ENCODE results near the gene PHKA2. TPM values are rescaled to one million over a fixed set of nuclear protein-coding genes. Genes with fewer than 3 reads are reported as not detected.

Gene PHKA2
- total RNA-seq, 1 donor from 2014 or later: 13.2 TPM

- no peaks in the 10 kb centered on the region for H3K4me1 Mint-ChIP-seq (ENCODE audit: low read depth, unreplicated experiment)
- TF ChIP-seq CTCF (IDR thresholded peaks at IDR 0.05; ENCODE audit: partially characterized antibody, unreplicated experiment): no peak
- peaks cover 4% of the 10 kb centered on the region for H3K36me3 Mint-ChIP-seq (ENCODE audit: unreplicated experiment)
- H3K4me3 Mint-ChIP-seq (ENCODE audit: unreplicated experiment): no peak overlapping the region
- no peak overlapping the region for H3K27ac Mint-ChIP-seq (ENCODE audit: unreplicated experiment)
- H3K27me3 Mint-ChIP-seq (ENCODE audit: unreplicated experiment): no peaks in the 10 kb centered on the region
- no peak for DNase-seq
- no peaks in the 10 kb centered on the region for H3K9me3 Mint-ChIP-seq (ENCODE audit: unreplicated experiment)
These were observed 8.9 kb downstream of the PHKA2 start for GRCh38 chrX:18974993-18975392.

DNA sequence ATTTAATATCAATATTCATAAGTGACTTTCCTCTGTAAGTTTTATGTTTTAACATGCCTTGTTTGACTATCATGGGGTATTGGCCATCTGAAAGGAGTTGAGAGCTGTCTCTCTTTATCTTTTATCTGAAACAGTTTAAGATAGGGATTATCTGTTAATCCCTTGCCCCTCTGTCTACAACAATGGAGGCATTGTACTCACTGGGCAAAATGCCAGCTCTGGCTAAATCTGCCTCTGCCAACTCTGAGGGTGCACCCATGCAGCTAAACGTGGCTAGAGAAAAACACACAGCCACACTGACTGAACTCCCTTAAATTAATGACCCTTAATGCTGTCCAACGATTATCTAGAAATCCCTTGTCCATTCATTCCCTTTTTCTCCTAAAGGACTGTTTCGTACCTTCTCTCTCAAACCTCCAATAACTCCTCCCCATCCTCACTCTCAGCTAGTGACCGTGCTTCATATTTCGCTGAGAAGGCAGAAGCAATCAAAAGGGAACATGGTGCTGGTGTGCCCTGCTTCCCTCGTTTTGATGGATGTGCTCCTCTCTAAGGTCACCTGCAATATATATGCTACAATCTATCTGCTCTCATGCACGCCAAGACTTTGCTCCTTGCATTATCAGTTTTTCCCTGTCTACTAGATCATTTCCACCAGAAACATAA lies 10.3 kb downstream of the PHKA2 start:
- Mint-ChIP-seq H3K36me3 (ENCODE audit: unreplicated experiment) (peaks cover 4% of the 10 kb centered on the region), H3K4me3 (ENCODE audit: unreplicated experiment) (no peak overlapping the region), H3K4me1 (ENCODE audit: low read depth, unreplicated experiment) (no peaks in the 10 kb centered on the region), H3K9me3 (ENCODE audit: unreplicated experiment) (no peaks in the 10 kb centered on the region), H3K27me3 (ENCODE audit: unreplicated experiment) (no peaks in the 10 kb centered on the region), H3K27ac (ENCODE audit: unreplicated experiment) (no peak overlapping the region)
- DNase-seq: no peak
- no peak for TF ChIP-seq CTCF (IDR thresholded peaks at IDR 0.05; ENCODE audit: partially characterized antibody, unreplicated experiment)

- DNase-seq: no peak
- Mint-ChIP-seq H3K4me3 (ENCODE audit: unreplicated experiment) (no peak overlapping the region), H3K9me3 (ENCODE audit: unreplicated experiment) (no peaks in the 10 kb centered on the region), H3K4me1 (ENCODE audit: low read depth, unreplicated experiment) (no peaks in the 10 kb centered on the region), H3K27ac (ENCODE audit: unreplicated experiment) (no peak overlapping the region), H3K27me3 (ENCODE audit: unreplicated experiment) (peaks cover 3% of the 10 kb centered on the region), H3K36me3 (ENCODE audit: unreplicated experiment) (peaks cover 4% of the 10 kb centered on the region)
- TF ChIP-seq CTCF (IDR thresholded peaks at IDR 0.05; ENCODE audit: partially characterized antibody, unreplicated experiment): no peak
These were observed 12.4 kb downstream of the PHKA2 start for GRCh38 chrX:18971506-18971905.

DNA sequence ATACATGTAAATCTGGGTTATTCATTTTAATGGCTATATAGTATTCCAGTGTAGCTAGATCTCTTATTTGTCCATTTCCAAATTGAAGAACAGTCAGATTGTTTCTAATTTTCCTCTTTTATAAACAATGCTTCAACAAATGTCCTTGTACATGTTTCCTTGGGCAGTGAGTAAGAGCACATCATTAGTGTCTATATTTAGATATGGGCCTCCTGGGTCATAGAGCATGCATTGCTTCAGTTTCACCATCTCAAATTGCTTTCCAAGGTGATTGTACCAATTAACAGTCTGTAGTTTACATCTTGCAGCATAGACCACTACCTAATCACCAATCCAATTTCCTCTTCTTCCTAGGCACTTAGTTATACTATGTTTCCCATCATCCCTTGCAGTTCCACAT lies 13.4 kb downstream of the PHKA2 start:
- Mint-ChIP-seq H3K27ac (ENCODE audit: unreplicated experiment) (no peak overlapping the region), H3K4me1 (ENCODE audit: low read depth, unreplicated experiment) (no peaks in the 10 kb centered on the region), H3K9me3 (ENCODE audit: unreplicated experiment) (no peaks in the 10 kb centered on the region), H3K4me3 (ENCODE audit: unreplicated experiment) (no peak overlapping the region), H3K27me3 (ENCODE audit: unreplicated experiment) (peaks cover 3% of the 10 kb centered on the region), H3K36me3 (ENCODE audit: unreplicated experiment) (peaks cover 4% of the 10 kb centered on the region)
- DNase-seq: no peak
- TF ChIP-seq CTCF (IDR thresholded peaks at IDR 0.05; ENCODE audit: partially characterized antibody, unreplicated experiment): no peak

- no peak for TF ChIP-seq CTCF (IDR thresholded peaks at IDR 0.05; ENCODE audit: partially characterized antibody, unreplicated experiment)
- Mint-ChIP-seq H3K27ac (ENCODE audit: unreplicated experiment) (no peak overlapping the region), H3K9me3 (ENCODE audit: unreplicated experiment) (no peaks in the 10 kb centered on the region), H3K36me3 (ENCODE audit: unreplicated experiment) (no peaks in the 10 kb centered on the region), H3K4me3 (ENCODE audit: unreplicated experiment) (no peak overlapping the region), H3K27me3 (ENCODE audit: unreplicated experiment) (peaks cover 6% of the 10 kb centered on the region), H3K4me1 (ENCODE audit: low read depth, unreplicated experiment) (peaks cover 12% of the 10 kb centered on the region)
- DNase-seq: no peak
These were observed 17.3 kb downstream of the PHKA2 start for GRCh38 chrX:18966624-18967023.
